Heart left ventricle (tissue), 16 donors: Measurements from ENCODE around the gene NTMT1. TPM values are rescaled to one million over a fixed set of nuclear protein-coding genes. Genes with fewer than 3 reads are reported as not detected.
"Not testable (repeated sequence)": the region's sequence is repeated elsewhere in the genome, so short reads cannot be mapped to it uniquely, and the experiment has no call there.

Experiments used
- ATAC-seq, 4 donors: fragments of 200-7000 bp; cut with Tn5 transposase; one replicate each; pipeline ENCODE4 v1.9.1; 2020 to 2022; ENCODE audit warnings: moderate library complexity in 4 of 4, mild to moderate bottlenecking in 3 of 4, moderate number of reproducible peaks in 1 of 4
- DNase-seq, 5 donors: peaks; one replicate each; pipeline ENCODE4 v3.0.0-alpha.2; 2020
- H3K27ac ChIP-seq, 12 donors: fragments of 200-600 bp; sonication (generic) in 4 of 12; one replicate each; pipeline versions ENCODE4 v1.5.0 to v1.8.0; 2016 to 2022; ENCODE audit warnings: mild to moderate bottlenecking in 2 of 12
- H3K27me3 ChIP-seq, 9 donors: fragments of 200-600 bp; sonication (generic) in 2 of 9; one replicate each; pipeline versions ENCODE4 v1.5.1 to v1.8.0; 2016 to 2022; ENCODE audit warnings: mild to moderate bottlenecking in 3 of 9
- H3K36me3 ChIP-seq, 9 donors: fragments of 200-600 bp; sonication (generic) in 2 of 9; one replicate each; pipeline versions ENCODE4 v1.5.0 to v1.8.0; 2018 to 2022; ENCODE audit warnings: mild to moderate bottlenecking in 2 of 9
- H3K4me1 ChIP-seq, 12 donors: fragments of 200-600 bp; sonication (generic) in 4 of 12; one replicate each; pipeline versions ENCODE4 v1.5.0 to v1.8.0; 2016 to 2022; ENCODE audit warnings: mild to moderate bottlenecking in 3 of 12
- H3K4me3 ChIP-seq, 12 donors: fragments of 200-600 bp; sonication (generic) in 4 of 12; one replicate each; pipeline versions ENCODE4 v1.5.0 to v1.8.0; 2017 to 2022; ENCODE audit warnings: mild to moderate bottlenecking in 9 of 12, moderate library complexity in 4 of 12
- H3K9me3 ChIP-seq, 12 donors: fragments of 200-600 bp; sonication (generic) in 4 of 12; one replicate each; pipeline versions ENCODE4 v1.5.0 to v1.8.0; 2016 to 2022; ENCODE audit warnings: mild to moderate bottlenecking in 1 of 12
- POLR2A ChIP-seq, 2 donors: fragments of 450-650 bp; IDR thresholded peaks; one replicate each; pipeline ENCODE4 v1.6.1; 2017; ENCODE audit warnings: antibody characterized with exemption in 2 of 2, mild to moderate bottlenecking in 2 of 2, moderate library complexity in 2 of 2
- WGBS, 4 donors: extraction: QIAGEN DNeasy Blood & Tissue Kit in 2 of 4; methylation state at CpG; one replicate each; pipeline versions ENCODE4 v1.1.5 to v1.1.7; 2013 to 2018; 5-methylcytosine and 5-hydroxymethylcytosine counted together
- intact Hi-C, 10 donors: fragments of 100-400 bp; cut with DNase I; formaldehyde crosslinking; loops; one replicate each; pipeline versions ENCODE4 v1.11.1 to v1.14.2; 2022
- polyA plus RNA-seq, 2 donors: library from polyadenylated mRNA; stranded (reverse); fragments of 200-250 nt; gene quantifications; one replicate each; pipeline ENCODE4 v1.2.3, GENCODE V29; 2013
- total RNA-seq, 9 donors: library from RNA; depleted of rRNA in 2 of 9; stranded (reverse); fragments of >200 nt in 2 of 9; fragmentation: NEBNext Ultra II Directional in 3 of 9; extraction: Animal tissue kit (Norgen Biotek cat#: 25700) in 3 of 9; gene quantifications; one replicate each; pipeline versions ENCODE4 v1.1.0 to v1.2.4, GENCODE V29; 2016 to 2023
- TF ChIP-seq, protein P1 (sequence below), 12 donors: fragments of 200-600 bp; sonication (generic) in 4 of 12; IDR thresholded peaks; one replicate each; pipeline versions ENCODE4 v1.5.0 to v1.8.0; 2018 to 2022; ENCODE audit warnings: antibody characterized with exemption in 12 of 12, mild to moderate bottlenecking in 5 of 12
- donor health status: ischemic (EF 13 %, LVEDD 7.1; RV severe dilation, severe dysfunction).
- donor health status: healthy with polysubstance abuse.
- donor health status: DM: no; HTN: yes; CAD: no.
- donor health status: DM: no; HTN: no; CAD: no.
- donor health status: ischemic (EF 25% LVEDD 6.9; RV normal size, moderate dysfunction).
- donor health status: ischemic (EF 25% LVEDD 5.7; RV mildly dilated, moderate dysfunction).
- donor health status: healthy.
- donor health status: DM: yes; HTN: yes; CAD: no.
- donor health status: ischemic (EF 35%, LVEDD 5.7; RV mildly dilated, moderate dysfunction).
- donor health status: nonischemic (EF 11% LVEDD 7.7; RV severe dilation, severe dysfunction).
- donor health status: DM: yes; HTN: yes; CAD: no.
- donor health status: PGD.
- donor health status: ischemic (EF 29% LVEDD 5.4; RV normal size, mild dysfunction).
- donor health status: nonischemic (EF 23%, LVEDD 6.1; RV moderate dilation, normal function).

NTMT1 gene
- total and polyA plus RNA-seq, 11 donors = 39.0 to 111 (median 61.5) TPM

DNA sequence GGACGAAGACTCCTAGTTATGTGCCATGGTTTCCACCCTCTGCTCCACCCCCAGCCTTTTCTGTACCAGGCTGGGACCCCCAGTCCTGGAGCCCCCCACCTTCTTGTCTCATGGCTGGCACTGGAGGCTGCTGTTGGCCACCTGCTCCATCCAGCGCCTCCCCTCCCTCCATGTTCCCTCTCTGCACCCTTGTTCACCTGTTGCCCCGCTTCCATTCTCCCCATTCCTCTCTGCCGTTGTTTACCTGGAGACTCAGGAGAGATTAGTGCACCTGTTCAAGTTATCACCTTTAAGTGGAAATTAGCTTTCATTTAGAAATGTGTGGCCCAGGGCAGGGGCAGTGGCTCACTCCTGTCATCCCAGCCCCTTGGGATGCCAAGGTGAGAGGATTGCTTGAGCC, 7.2 kb downstream of the NTMT1 start:
- DNase-seq = no peak
- no peak overlapping the region for H3K4me3 ChIP-seq
- H3K27me3 ChIP-seq = no peaks in the 10 kb centered on the region
- no peak overlapping the region for H3K27ac ChIP-seq
- intact Hi-C loops = no loop called here
- TF ChIP-seq, protein P1, sequence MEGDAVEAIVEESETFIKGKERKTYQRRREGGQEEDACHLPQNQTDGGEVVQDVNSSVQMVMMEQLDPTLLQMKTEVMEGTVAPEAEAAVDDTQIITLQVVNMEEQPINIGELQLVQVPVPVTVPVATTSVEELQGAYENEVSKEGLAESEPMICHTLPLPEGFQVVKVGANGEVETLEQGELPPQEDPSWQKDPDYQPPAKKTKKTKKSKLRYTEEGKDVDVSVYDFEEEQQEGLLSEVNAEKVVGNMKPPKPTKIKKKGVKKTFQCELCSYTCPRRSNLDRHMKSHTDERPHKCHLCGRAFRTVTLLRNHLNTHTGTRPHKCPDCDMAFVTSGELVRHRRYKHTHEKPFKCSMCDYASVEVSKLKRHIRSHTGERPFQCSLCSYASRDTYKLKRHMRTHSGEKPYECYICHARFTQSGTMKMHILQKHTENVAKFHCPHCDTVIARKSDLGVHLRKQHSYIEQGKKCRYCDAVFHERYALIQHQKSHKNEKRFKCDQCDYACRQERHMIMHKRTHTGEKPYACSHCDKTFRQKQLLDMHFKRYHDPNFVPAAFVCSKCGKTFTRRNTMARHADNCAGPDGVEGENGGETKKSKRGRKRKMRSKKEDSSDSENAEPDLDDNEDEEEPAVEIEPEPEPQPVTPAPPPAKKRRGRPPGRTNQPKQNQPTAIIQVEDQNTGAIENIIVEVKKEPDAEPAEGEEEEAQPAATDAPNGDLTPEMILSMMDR (IDR thresholded peaks at IDR 0.05) = no peak
- no peak for TF ChIP-seq POLR2A (IDR thresholded peaks at IDR 0.05)
- no peak for ATAC-seq
- H3K36me3 ChIP-seq = peaks cover 8 to 61% (median 56%) of the 10 kb centered on the region in 9 donors
- no peaks in the 10 kb centered on the region for H3K9me3 ChIP-seq
- H3K4me1 ChIP-seq = peaks cover 9 to 48% (median 37%) of the 10 kb centered on the region in 12 donors
- 91 to 95% (median 92%) methylated on average over 4 of the region's 4 CpGs for WGBS, 4 donors

DNA sequence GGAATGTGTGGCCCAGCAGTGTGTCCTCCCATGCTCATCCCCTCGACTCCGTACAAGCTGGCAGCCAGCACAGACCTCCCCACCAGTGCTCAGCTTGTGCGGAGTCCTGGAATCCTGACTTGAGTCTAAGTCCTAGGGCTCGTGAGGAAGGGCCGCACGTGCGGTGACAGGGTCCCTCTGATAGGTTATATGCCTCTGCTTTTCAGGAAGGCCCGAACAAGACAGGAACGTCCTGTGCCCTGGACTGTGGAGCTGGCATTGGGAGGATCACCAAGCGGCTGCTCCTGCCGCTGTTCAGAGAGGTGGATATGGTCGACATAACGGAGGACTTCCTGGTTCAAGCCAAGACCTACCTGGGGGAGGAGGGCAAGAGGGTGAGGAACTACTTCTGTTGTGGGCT, 7.9 kb downstream of the NTMT1 start:
- ATAC-seq = no peak
- TF ChIP-seq POLR2A (IDR thresholded peaks at IDR 0.05) = no peak
- TF ChIP-seq, protein P1 (IDR thresholded peaks at IDR 0.05) = no peak
- intact Hi-C loops = no loop called here
- Histone ChIP-seq H3K4me1 (peaks cover 6 to 42% (median 31%) of the 10 kb centered on the region in 12 donors), H3K9me3 (no peaks in the 10 kb centered on the region), H3K36me3 (peaks cover 9 to 67% (median 62%) of the 10 kb centered on the region in 9 donors), H3K27me3 (no peaks in the 10 kb centered on the region), H3K27ac (no peak overlapping the region), H3K4me3 (no peak overlapping the region)
- 79 to 90% (median 82%) methylated on average over 8 to 13 of the region's 13 CpGs for WGBS, 4 donors
- DNase-seq = no peak

DNA sequence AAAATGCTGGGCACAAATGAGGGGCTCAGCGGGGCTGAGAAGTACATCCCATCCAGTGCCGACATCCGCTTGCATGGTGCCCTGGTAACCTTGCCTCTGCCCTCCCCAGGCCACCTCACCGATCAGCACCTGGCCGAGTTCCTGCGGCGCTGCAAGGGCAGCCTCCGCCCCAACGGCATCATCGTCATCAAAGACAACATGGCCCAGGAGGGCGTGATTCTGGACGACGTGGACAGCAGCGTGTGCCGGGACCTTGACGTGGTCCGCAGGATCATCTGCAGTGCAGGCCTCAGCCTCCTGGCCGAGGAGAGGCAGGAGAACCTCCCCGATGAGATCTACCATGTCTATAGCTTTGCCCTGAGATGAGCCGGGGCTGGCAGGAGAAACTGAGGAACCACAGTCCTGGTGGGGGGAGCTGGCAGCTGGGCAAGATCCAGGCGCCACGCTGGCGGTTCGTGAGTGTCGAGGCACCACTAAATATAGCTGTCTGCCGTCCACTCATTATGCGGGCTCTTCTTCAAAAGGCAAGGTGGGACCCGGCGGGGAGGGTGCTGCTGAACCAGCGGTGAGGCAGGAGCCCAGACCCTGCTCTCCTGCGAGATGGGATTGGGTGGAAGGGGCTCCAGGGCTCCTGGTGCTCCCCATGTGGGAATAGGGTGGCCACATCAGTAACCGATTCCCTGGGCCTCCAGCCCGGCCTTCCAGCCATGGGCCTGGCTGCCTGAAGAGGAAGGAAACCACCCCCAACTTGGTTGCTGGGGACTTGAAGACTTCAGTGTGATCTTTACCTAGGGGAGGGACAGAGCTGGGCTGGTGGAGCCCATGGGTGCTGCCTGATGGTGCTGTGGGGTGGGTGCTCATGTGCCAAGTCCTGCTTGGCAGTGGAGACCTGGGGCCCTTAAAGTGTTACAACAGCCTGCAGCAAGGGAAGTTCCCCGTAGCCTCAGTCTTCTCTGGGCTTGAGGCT, 9.4 kb downstream of the NTMT1 start:
- Histone ChIP-seq H3K4me1 (peaks cover 6 to 36% (median 29%) of the 10 kb centered on the region in 12 donors), H3K4me3 (no peak overlapping the region), H3K27me3 (no peaks in the 10 kb centered on the region), H3K36me3 (peaks cover 9 to 76% (median 68%) of the 10 kb centered on the region in 9 donors), H3K9me3 (no peaks in the 10 kb centered on the region), H3K27ac (no peak overlapping the region)
- DNase-seq (no peak), ATAC-seq (no peak)
- TF ChIP-seq, protein P1 (IDR thresholded peaks at IDR 0.05) = no peak
- TF ChIP-seq POLR2A (IDR thresholded peaks at IDR 0.05) = no peak
- WGBS, 4 donors = 79 to 89% (median 86%) methylated on average over 17 to 34 of the region's 34 CpGs
- intact Hi-C loops = no loop called here

DNA sequence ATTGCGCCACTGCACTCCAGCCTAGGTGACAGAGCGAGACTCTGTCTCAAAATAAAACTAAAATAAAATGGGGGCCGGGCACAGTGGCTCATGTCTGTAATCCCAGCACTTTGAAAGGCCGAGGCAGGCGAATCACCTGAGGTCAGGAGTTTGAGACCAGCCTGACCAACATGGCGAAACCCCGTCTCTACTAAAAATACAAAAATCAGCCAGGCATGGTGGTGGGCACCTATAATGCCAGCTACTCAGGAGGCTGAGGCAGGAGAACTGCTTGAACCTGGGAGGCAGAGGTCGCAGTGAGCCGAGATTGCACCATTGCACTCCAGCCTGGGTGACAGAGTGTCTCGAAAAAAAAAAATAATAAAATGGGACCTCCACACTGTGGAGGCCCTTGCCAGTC, 10.4 kb downstream of the NTMT1 start:
- H3K27ac ChIP-seq, intact Hi-C loops, H3K27me3 ChIP-seq, H3K4me3 ChIP-seq, H3K9me3 ChIP-seq, ATAC-seq: not testable (repeated sequence)
- WGBS, 4 donors = 89 to 91% (median 90%) methylated on average over 10 of the region's 10 CpGs
- H3K36me3 ChIP-seq = peaks cover 9 to 76% (median 68%) of the 10 kb centered on the region in 9 donors
- H3K4me1 ChIP-seq = peaks cover 6 to 36% (median 29%) of the 10 kb centered on the region in 12 donors
- peak in 1 of 5 donors; percentile 19 for DNase-seq
